ENCODE results near the gene ASTN2. TPM values are rescaled to one million over a fixed set of nuclear protein-coding genes. Genes with fewer than 3 reads are reported as not detected.

ASTN2 gene
- polyA plus RNA-seq, 2 of the 4 experiments (the other 2 are of a cell fraction) = 5.8 to 11.6 TPM

GRCh38 chr9:116721411-116721810 lies 693.4 kb downstream of the ASTN2 start:
- FAIRE-seq (no peak), DNase-seq (ENCODE audit: low read depth in 1 of 2, low spot score in 1 of 2) (no peak), ATAC-seq (no peak)
- ChIA-PET POLR2A (no interaction called here), CTCF (interaction anchor here (1.6 to 2.0 kb wide), 2 partner anchors 16 to 139 kb away, joined by 6 to 12 read pairs; no protein-coding TSS in a partner anchor)
- TF ChIP-seq RARB (CRISPR knock-in tag; IDR thresholded peaks at IDR 0.05) = no peak
- TF ChIP-seq ZSCAN20 (CRISPR knock-in tag; IDR thresholded peaks at IDR 0.05) = no peak
- TF ChIP-seq SREBF2 (IDR thresholded peaks at IDR 0.05) = no peak
- TF ChIP-seq PHF8 (IDR thresholded peaks at IDR 0.05; ENCODE audit: borderline replicate concordance, low read depth) = no peak
- TF ChIP-seq HMGXB4 (CRISPR knock-in tag; IDR thresholded peaks at IDR 0.05; ENCODE audit: borderline replicate concordance) = no peak
- no peak for TF ChIP-seq ATOH8 (CRISPR knock-in tag; IDR thresholded peaks at IDR 0.05; ENCODE audit: low read depth)
- no peak for TF ChIP-seq EP300 (IDR thresholded peaks at IDR 0.05)
- no peak for TF ChIP-seq ZFP36 (IDR thresholded peaks at IDR 0.05; ENCODE audit: borderline replicate concordance, partially characterized antibody)
- TF ChIP-seq ESRRA (IDR thresholded peaks at IDR 0.05; ENCODE audit: borderline replicate concordance, low read length) = no peak
- no peak for TF ChIP-seq HEYL (CRISPR knock-in tag; IDR thresholded peaks at IDR 0.05)
- no peak for TF ChIP-seq NPAS2 (CRISPR knock-in tag; IDR thresholded peaks at IDR 0.05; ENCODE audit: borderline replicate concordance)
- no peak for TF ChIP-seq REST (IDR thresholded peaks at IDR 0.05)
- no peaks in the 10 kb centered on the region for H3K9me3 ChIP-seq
- H3K27ac ChIP-seq = no peak overlapping the region
- H3K4me2 ChIP-seq = no peak overlapping the region
- WGBS (ENCODE audit: missing lambda C conversion rate) = 17% methylated on average over 3 of the region's 3 CpGs
- no peaks in the 10 kb centered on the region for H3K4me1 ChIP-seq
- H3K4me3 ChIP-seq = no peak overlapping the region

GRCh38 chr9:116720111-116720510 lies 694.7 kb downstream of the ASTN2 start:
- H3K27ac ChIP-seq = no peak overlapping the region
- H3K4me3 ChIP-seq = no peak overlapping the region
- H3K4me2 ChIP-seq = no peak overlapping the region
- H3K4me1 ChIP-seq = no peaks in the 10 kb centered on the region
- ChIA-PET CTCF (no interaction called here), POLR2A (no interaction called here)
- DNase-seq (ENCODE audit: low read depth in 1 of 2, low spot score in 1 of 2) (no peak), ATAC-seq (no peak), FAIRE-seq (no peak)
- WGBS (ENCODE audit: missing lambda C conversion rate) = 48% methylated on average over 2 of the region's 2 CpGs
- TF ChIP-seq FOSB (CRISPR knock-in tag; IDR thresholded peaks at IDR 0.05) (no peak), RFX5 (IDR thresholded peaks at IDR 0.05) (no peak), MAZ (IDR thresholded peaks at IDR 0.05; ENCODE audit: borderline replicate concordance, low read depth, low read length) (no peak), TP53 (CRISPR knock-in tag; IDR thresholded peaks at IDR 0.05) (no peak), ZC3H11A (IDR thresholded peaks at IDR 0.05) (no peak), JUNB (IDR thresholded peaks at IDR 0.05) (no peak), CBX2 (IDR thresholded peaks at IDR 0.05; ENCODE audit: borderline replicate concordance, low read depth) (no peak), EP300 (IDR thresholded peaks at IDR 0.05) (no peak), KDM5A (IDR thresholded peaks at IDR 0.05) (no peak), POLR2AphosphoS2 (conservative IDR thresholded peaks at IDR 0.05; ENCODE audit: low read length) (no peak), JUN (IDR thresholded peaks at IDR 0.05) (no peak), EHMT2 (IDR thresholded peaks at IDR 0.05; ENCODE audit: low read depth) (no peak), USF2 (IDR thresholded peaks at IDR 0.05) (no peak), HOXA7 (CRISPR knock-in tag; IDR thresholded peaks at IDR 0.05) (no peak), EHF (CRISPR knock-in tag; IDR thresholded peaks at IDR 0.05) (no peak), ZFP36 (IDR thresholded peaks at IDR 0.05; ENCODE audit: borderline replicate concordance, partially characterized antibody) (no peak), MAFK (IDR thresholded peaks at IDR 0.05; ENCODE audit: partially characterized antibody) (no peak)
- no peaks in the 10 kb centered on the region for H3K9me3 ChIP-seq
